ENCODE data around the gene PPARG.
"Not testable (repeated sequence)": the region's sequence is repeated elsewhere in the genome, so short reads cannot be mapped to it uniquely, and the experiment has no call there.

The PPARG gene

DNA sequence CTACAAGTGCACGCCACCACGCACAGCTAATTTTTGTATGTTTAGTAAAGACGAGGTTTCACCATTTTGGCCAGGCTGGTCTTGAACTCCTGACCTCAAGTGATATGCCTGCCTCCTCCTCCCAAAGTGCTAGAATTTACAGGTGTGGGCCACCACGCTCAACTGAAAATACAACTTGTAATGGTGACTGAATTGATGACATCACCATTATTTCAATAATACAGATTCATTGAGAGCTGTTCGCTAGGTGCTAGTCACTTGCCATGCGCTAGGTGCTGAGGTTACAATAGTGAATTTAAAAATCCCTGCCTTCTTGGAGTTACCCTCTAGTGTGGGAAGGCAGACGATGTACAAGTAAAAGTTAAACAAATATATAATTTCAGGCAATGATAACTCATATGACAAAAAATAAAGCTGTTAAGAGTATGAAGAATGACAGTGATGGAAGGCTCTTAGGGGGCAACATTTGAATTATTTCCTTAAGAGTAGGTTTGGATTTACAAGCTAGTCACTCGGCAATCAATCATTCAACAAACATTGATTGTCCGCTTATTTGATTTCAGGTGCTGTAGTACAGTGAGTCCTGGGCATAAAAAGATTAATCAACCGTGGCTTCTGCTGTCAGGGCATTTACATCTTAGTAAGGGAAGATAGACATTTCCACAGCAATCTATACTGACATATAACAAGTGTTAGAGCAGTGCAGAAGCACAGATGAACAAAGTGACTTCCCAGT is 9.1 kb upstream of the PPARG start:
- DNase-seq (ENCODE audit: low read depth) = no peak

DNA sequence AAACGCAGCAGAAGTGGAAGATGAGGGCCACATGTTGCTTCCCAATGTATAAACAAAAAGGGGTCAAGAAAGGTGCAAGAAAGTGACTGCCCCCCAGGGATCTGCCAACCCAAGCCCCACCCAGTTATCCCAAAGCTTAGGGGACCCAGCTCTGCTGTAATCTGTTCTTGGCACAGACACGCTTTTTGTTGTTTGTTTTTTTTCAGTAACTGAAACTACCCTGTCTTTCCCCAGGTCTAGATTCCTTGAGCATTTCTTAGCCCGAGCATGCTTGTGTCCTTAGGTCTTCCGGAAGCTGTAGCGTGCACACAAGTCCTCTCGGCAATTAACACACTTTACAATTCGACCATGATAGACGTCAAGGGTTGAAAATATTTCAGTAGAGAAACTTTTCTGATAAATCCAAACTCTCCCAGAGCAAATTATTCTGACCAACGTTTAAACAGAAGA is 8.5 kb upstream of the PPARG start:
- DNase-seq (ENCODE audit: low read depth) = no peak

GRCh38 chr3:12284591-12284990 is 4.3 kb upstream of the PPARG start:
- no peak for DNase-seq (ENCODE audit: low read depth)

DNA sequence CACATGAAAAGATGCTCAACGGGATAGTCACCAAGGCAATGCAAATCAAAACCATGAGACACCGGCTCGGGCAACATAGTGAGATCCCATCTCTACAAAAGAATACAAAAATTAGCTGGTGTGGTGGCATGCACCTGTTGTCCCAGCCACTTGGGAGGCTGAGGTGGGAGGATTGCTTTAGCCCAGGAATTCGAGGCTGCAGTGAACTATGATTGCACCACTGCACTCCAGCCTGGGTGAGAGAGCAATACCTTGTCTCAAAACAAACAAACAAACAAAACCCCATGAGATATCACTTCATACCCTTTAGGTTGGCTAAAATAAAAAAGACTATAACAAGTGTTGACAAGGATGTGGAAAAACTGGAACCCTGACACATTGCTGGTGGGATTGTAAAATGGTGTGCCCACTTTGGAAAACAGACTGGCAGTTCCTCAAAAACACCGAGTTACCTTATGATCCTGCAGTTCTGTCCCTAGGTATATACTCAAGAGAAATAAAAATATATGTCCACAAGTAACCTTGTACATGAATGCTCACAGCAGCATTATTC is 3.8 kb upstream of the PPARG start:
- DNase-seq (ENCODE audit: low read depth) = no peak

DNA sequence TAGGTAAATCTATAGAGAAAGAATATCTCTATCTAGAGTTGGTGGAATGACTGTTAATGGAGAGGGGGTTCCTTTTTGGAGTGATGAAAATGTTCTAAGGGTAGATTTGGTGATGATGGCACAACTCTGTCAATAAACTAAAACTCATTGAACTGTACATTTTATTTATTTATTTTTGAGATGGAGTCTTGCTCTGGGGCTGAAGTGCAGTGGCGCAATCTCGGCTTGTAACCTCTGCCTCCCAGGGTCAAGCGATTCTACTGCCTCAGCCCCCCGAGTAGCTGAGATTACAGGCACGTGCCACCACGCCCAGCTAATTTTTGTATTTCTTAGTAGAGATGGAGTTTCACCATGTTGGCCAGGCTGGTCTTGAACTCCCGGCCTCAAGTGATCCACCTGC is 3.1 kb upstream of the PPARG start:
- not testable (repeated sequence) for DNase-seq (ENCODE audit: low read depth)

DNA sequence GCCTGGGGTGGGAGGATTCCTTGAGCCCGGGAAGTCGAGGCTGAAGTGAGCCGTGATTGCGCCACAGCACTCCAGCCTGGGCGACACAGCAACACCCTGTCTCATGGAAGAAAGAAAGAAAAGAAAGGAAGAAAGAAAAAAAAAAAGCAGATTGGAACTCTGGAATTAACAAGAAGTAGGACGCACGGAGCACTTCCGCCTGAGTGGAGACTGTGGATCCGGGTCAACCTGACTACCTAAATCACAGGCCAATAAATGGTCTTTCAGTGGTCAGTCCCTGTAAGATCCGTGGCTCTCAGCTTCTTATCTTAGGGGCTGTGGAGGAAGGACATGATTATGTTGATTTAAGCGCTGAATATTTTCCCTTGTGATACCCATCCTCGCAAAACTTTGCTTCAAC is 2.4 kb upstream of the PPARG start:
- no peak for DNase-seq (ENCODE audit: low read depth)

GRCh38 chr3:12286927-12287726 is 1.7 kb upstream of the PPARG start:
- no peak for DNase-seq (ENCODE audit: low read depth)

DNA sequence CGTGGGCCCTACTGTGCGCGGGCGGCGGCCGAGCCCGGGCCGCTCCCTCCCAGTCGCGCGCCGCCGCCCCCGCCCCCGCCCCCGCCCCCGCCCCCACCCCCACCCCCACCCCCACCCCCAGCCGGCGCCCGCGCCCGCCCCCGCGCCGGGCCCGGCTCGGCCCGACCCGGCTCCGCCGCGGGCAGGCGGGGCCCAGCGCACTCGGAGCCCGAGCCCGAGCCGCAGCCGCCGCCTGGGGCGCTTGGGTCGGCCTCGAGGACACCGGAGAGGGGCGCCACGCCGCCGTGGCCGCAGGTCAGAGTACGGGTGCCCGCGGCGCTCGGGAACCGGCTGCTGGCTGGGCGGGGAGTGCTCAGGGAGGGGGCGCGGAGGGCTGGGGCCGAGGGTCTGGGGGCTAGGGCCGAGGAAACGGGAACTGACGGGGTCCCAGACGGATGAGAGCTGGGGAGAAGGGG is 1.1 kb upstream of the PPARG start:
- DNase-seq (ENCODE audit: low read depth) = no peak

- no peak for DNase-seq (ENCODE audit: low read depth)
Observed at GRCh38 chr3:12289524-12289923, 654 bp downstream of the PPARG start.

GRCh38 chr3:12292770-12293169 is 3.9 kb downstream of the PPARG start:
- DNase-seq (ENCODE audit: low read depth) = no peak

DNA sequence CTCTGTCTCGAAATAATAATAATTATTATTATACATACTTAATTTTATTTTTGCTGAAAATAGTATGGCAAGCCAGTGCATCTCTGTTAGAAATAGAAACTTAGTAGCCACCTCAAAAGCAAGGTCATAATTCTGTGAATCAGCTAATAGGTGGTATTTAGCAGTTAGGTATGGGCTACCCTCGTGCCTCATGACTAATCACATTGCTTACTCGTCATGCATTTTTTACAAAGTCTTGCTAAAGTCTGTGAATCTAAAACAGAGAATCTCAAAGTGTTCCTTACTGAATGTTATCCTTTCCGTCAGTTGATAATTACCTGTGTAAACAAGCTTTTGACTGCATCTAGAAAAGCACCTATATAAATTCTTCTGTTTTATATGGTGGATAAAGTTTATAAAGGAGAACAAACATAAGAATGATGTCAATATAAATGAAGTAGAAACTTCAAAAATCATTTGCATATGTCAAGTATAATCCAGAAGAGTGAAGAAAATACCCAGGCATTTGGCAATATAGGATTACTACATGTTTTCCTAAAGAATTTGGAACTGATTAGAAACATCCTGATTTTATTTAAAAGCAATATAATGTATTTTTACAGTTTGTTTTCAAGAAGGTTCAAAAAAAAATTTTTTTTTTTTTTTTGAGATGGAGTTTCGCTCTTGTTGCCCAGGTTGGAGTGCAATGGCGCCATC is 6.2 kb downstream of the PPARG start:
- DNase-seq (ENCODE audit: low read depth) = no peak

- no peak for DNase-seq (ENCODE audit: low read depth)
Observed at GRCh38 chr3:12296511-12296910, 7.6 kb downstream of the PPARG start.

DNA sequence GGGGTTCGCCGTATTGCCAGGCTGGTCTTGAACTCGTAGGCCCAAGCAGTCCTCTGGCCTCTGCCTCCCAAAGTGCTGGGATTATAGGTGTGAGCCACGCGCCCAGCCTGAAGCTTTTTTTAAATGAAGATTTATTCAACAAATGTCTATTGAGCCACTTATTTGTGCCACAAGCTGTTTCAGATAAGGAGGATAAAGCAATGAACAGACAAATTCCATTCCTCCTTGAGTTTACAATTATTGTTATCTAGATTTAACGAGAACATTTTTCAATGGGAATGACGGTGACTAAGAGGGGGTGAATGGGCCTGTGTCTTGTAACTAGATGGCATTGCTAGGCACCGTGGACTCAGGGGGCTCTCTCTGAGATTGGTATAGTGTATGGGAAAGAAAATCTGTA is 10.2 kb downstream of the PPARG start:
- no peak for DNase-seq (ENCODE audit: low read depth)

GRCh38 chr3:12300137-12300536 is 11.3 kb downstream of the PPARG start:
- DNase-seq (ENCODE audit: low read depth) = no peak

DNA sequence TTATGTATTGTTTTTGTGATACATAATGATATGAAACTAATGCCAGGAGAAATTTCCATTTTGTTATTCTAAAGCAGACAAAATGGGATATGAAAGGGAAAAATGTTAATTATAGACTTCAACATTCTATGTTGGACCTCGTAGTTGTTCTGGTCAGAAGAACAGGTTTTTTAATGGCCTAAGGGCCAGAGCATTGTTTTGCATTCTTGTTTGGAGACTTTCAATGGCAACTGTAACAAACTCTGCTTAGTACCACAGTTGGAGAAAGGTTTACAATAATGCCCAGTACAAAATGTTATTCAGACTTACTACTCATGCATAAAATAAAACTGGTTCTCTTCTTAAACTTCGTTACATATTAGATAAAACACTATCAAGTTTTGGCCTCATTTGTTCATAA is 12.2 kb downstream of the PPARG start:
- no peak for DNase-seq (ENCODE audit: low read depth)

- no peak for DNase-seq (ENCODE audit: low read depth)
Observed at GRCh38 chr3:12301513-12301912, 12.6 kb downstream of the PPARG start.

- no peak for DNase-seq (ENCODE audit: low read depth)
Observed at GRCh38 chr3:12302564-12302963, 13.7 kb downstream of the PPARG start.

DNA sequence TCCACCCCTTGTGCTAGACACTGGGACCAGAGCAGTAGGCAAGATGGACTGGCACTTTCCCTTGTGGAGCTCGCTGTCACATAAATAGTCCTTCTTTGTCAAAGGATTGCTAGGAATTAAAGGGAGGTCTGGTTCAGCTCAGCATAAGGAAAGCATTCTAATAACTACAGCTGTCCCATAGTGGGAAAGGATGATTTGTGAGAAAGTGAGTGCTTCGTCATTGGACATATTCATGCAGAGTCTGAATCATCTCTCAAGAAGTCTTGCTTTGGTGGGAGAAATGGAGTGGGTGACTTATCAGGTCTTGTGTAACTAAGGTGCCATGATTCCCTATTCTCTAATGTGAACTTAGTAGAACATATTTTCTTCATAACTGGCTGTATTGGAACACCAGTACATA is 14.7 kb downstream of the PPARG start:
- no peak for DNase-seq (ENCODE audit: low read depth)

DNA sequence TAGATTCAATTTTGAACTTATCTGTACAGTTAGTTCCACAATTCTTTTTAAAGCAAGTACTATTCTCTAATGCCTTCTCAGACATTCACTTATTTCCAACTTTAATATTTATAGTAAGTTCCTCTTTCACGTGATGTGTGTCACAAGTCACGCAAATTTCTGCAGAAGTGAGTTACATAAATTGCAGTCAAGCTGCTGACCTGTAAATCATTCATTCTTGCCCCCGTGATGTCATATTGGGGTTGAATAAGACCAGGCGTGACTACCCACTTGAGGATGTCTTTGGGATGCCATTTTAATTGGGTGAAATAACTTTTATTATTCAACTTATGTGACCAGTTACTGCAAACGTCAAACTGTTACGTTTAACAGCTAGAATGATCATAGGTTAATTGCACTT is 15.1 kb downstream of the PPARG start:
- DNase-seq (ENCODE audit: low read depth) = no peak

DNA sequence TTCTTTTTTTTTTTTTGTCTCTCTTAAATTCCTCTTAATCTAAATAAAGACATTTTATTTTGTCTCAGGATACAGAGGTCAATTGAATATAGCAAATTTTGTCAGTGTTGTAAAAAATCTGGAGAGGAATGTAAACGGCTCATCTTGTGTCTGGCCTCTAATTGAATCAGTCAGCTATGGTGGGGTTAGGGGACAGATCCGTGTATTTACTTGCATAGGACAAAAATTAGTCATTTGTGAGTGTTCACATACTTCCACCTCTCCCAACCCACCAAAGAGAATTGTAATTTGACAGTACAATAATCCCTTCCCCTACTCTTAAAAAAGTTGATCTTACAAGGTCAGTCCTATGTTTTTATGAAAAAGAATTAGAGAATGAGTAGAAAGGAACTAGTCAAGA is 18.3 kb downstream of the PPARG start:
- no peak for DNase-seq (ENCODE audit: low read depth)

- DNase-seq (ENCODE audit: low read depth) = peak; percentile 84
Observed at GRCh38 chr3:12308517-12308916, 19.6 kb downstream of the PPARG start.

DNA sequence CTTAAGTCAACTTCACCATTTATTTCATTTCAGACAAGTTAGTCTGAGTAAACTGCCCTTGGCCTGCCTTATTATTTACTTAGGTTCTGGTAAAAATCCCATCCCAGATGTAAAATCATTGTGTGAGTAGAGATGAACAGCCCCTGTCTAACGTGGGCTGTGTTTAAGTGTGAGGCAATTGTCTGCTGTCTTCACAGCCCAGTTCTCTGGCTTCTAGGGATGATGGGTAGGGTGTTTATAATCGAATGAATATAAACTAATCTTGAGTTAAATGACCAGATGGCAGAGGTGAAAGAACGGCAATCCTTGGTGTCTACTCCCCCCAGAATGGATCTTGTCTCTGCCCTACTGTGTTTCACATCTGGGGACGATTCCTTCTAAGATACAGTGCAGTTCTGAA is 20.8 kb downstream of the PPARG start:
- DNase-seq (ENCODE audit: low read depth) = no peak

DNA sequence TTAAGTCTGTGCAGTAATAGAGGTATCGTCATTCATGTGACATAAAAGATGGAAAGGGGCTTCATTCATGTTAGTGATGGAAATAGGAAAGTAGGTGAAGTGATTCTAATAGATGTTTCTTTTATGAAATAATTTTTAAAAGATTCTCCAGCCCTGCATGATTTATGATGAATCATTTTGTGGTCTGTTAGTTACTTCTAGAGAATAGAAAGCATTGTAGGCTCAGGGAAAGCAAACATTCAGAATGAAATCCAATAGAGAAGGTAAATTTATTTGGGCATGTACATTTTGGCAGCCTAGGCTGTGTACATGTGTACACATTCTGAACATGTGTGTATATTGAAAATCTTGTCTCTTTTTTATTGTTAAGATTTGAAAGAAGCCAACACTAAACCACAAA is 23.1 kb downstream of the PPARG start:
- no peak for DNase-seq (ENCODE audit: low read depth)
